ENCODE measurements around the gene MUC2.

MUC2 gene

GRCh38 chr11:1101318-1102089 lies 26.8 kb downstream of the MUC2 start:
- Histone ChIP-seq H3K27me3 (replicated peaks; ENCODE audit: insufficient read depth, low read length) (peaks cover 33% of the 10 kb centered on the region), H3K9me3 (replicated peaks; ENCODE audit: insufficient read depth, low read length) (no peaks in the 10 kb centered on the region), H3K4me3 (ENCODE audit: low read length) (no peak overlapping the region), H3K79me2 (ENCODE audit: low read length) (no peaks in the 10 kb centered on the region), H3K27ac (ENCODE audit: low read length) (no peak overlapping the region), H2AFZ (ENCODE audit: low read length) (no peak overlapping the region), H3K9ac (ENCODE audit: low read length) (no peak overlapping the region), H4K20me1 (ENCODE audit: insufficient read depth, low read length) (no peaks in the 10 kb centered on the region), H3K4me2 (ENCODE audit: low read depth, low read length) (no peak overlapping the region), H3K4me1 (ENCODE audit: low read length) (no peaks in the 10 kb centered on the region), H3K9me2 (replicated peaks; ENCODE audit: insufficient read depth, low read length) (no peaks in the 10 kb centered on the region), H3K36me3 (replicated peaks; ENCODE audit: insufficient read depth, low read length) (no peaks in the 10 kb centered on the region), H3F3A (ENCODE audit: insufficient read depth, low read length) (no peaks in the 10 kb centered on the region)
- TF ChIP-seq CTCF (IDR thresholded peaks at IDR 0.05; ENCODE audit: low read length): no peak
- no peak for TF ChIP-seq EZH2phosphoT487 (IDR thresholded peaks at IDR 0.05; ENCODE audit: low read length)
- no peak for TF ChIP-seq EZH2 (optimal IDR thresholded peaks at IDR 0.05; ENCODE audit: low read depth, low read length)
- no peak for DNase-seq

- no peaks in the 10 kb centered on the region for H3F3A ChIP-seq (ENCODE audit: insufficient read depth, low read length)
- H3K27ac ChIP-seq (ENCODE audit: low read length): no peak overlapping the region
- no peak overlapping the region for H3K9ac ChIP-seq (ENCODE audit: low read length)
- no peak overlapping the region for H3K4me3 ChIP-seq (ENCODE audit: low read length)
- H3K9me3 ChIP-seq (replicated peaks; ENCODE audit: insufficient read depth, low read length): no peaks in the 10 kb centered on the region
- TF ChIP-seq CTCF (IDR thresholded peaks at IDR 0.05; ENCODE audit: low read length): no peak
- TF ChIP-seq EZH2 (optimal IDR thresholded peaks at IDR 0.05; ENCODE audit: low read depth, low read length): no peak
- no peak for TF ChIP-seq EZH2phosphoT487 (IDR thresholded peaks at IDR 0.05; ENCODE audit: low read length)
- no peak for DNase-seq
- no peaks in the 10 kb centered on the region for H3K79me2 ChIP-seq (ENCODE audit: low read length)
- H3K4me1 ChIP-seq (ENCODE audit: low read length): no peaks in the 10 kb centered on the region
- no peaks in the 10 kb centered on the region for H3K9me2 ChIP-seq (replicated peaks; ENCODE audit: insufficient read depth, low read length)
- peaks cover 42% of the 10 kb centered on the region for H3K27me3 ChIP-seq (replicated peaks; ENCODE audit: insufficient read depth, low read length)
- no peak overlapping the region for H3K4me2 ChIP-seq (ENCODE audit: low read depth, low read length)
- no peaks in the 10 kb centered on the region for H4K20me1 ChIP-seq (ENCODE audit: insufficient read depth, low read length)
- no peak overlapping the region for H2AFZ ChIP-seq (ENCODE audit: low read length)
- H3K36me3 ChIP-seq (replicated peaks; ENCODE audit: insufficient read depth, low read length): no peaks in the 10 kb centered on the region
Observed at GRCh38 chr11:1102221-1102971, 27.7 kb downstream of the MUC2 start.

- no peak overlapping the region for H2AFZ ChIP-seq (ENCODE audit: low read length)
- H3K36me3 ChIP-seq (replicated peaks; ENCODE audit: insufficient read depth, low read length): no peaks in the 10 kb centered on the region
- no peaks in the 10 kb centered on the region for H4K20me1 ChIP-seq (ENCODE audit: insufficient read depth, low read length)
- H3K4me3 ChIP-seq (ENCODE audit: low read length): no peak overlapping the region
- no peaks in the 10 kb centered on the region for H3K9me2 ChIP-seq (replicated peaks; ENCODE audit: insufficient read depth, low read length)
- no peaks in the 10 kb centered on the region for H3K4me1 ChIP-seq (ENCODE audit: low read length)
- no peaks in the 10 kb centered on the region for H3K79me2 ChIP-seq (ENCODE audit: low read length)
- H3K27me3 ChIP-seq (replicated peaks; ENCODE audit: insufficient read depth, low read length): peaks cover 46% of the 10 kb centered on the region
- no peak overlapping the region for H3K9ac ChIP-seq (ENCODE audit: low read length)
- H3K27ac ChIP-seq (ENCODE audit: low read length): no peak overlapping the region
- TF ChIP-seq EZH2 (optimal IDR thresholded peaks at IDR 0.05; ENCODE audit: low read depth, low read length) (no peak), EZH2phosphoT487 (IDR thresholded peaks at IDR 0.05; ENCODE audit: low read length) (no peak)
- no peaks in the 10 kb centered on the region for H3K9me3 ChIP-seq (replicated peaks; ENCODE audit: insufficient read depth, low read length)
- H3K4me2 ChIP-seq (ENCODE audit: low read depth, low read length): no peak overlapping the region
- no peaks in the 10 kb centered on the region for H3F3A ChIP-seq (ENCODE audit: insufficient read depth, low read length)
- DNase-seq: no peak
Observed at GRCh38 chr11:1102996-1103395, 28.3 kb downstream of the MUC2 start.

Data from MM.1S (cell line).